Ecto neural progenitor cell (in vitro differentiated cells): ENCODE data around the gene PPP6R1.
A peak's percentile ranks its signal among the peaks of the same experiment; 100 is the strongest.

Source experiments
- DNase-seq: peaks from one replicate; pipeline ENCODE4 v3.0.0-alpha.2; 2018; ENCODE audit warnings: low spot score

Gene PPP6R1, protein sequence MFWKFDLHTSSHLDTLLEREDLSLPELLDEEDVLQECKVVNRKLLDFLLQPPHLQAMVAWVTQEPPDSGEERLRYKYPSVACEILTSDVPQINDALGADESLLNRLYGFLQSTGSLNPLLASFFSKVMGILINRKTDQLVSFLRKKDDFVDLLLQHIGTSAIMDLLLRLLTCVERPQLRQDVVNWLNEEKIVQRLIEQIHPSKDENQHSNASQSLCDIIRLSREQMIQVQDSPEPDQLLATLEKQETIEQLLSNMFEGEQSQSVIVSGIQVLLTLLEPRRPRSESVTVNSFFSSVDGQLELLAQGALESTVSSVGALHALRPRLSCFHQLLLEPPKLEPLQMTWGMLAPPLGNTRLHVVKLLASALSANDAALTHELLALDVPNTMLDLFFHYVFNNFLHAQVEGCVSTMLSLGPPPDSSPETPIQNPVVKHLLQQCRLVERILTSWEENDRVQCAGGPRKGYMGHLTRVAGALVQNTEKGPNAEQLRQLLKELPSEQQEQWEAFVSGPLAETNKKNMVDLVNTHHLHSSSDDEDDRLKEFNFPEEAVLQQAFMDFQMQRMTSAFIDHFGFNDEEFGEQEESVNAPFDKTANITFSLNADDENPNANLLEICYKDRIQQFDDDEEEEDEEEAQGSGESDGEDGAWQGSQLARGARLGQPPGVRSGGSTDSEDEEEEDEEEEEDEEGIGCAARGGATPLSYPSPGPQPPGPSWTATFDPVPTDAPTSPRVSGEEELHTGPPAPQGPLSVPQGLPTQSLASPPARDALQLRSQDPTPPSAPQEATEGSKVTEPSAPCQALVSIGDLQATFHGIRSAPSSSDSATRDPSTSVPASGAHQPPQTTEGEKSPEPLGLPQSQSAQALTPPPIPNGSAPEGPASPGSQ

DNA sequence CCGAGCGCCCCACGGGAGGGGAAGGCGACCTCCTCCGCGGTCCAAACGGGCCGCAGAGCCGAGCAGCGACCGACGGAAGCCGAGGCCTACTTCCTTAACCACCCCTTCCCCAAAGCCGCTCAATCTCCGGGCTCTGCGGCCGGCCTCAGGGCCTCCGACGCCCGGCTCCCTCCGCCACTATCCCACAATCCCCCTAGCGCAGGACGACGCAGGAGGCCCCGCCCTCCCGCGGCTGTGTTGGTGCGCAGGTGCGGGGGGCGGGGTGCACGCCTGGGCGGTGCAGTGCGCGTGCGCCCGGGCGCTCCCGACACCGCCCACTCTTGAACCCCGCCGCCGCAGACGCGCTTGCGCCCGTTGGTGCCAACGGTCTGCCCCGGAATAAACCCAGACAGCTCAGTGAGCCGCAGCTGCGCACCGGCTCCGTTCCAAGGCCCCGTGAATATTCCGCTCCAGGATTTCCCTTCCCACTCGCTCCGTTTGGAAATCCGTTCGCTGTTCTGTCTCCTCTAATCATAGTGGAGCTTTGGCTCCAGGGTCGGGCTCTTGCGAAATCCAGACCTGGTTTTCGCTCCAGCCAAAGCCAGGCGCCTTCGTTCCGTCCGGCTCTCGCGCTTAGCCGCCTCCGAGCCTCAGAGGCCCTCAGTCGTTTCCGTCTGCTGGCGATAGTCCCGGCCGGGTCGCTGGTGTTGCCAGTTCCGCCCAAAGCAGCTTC, at the start of gene PPP6R1:
PPP6R1 (minus strand) TSS at position 190 of the 712 bp plus-strand sequence. CDS start 11,914 bp downstream, outside the sequence.
- DNase-seq, result peak; percentile 96

DNA sequence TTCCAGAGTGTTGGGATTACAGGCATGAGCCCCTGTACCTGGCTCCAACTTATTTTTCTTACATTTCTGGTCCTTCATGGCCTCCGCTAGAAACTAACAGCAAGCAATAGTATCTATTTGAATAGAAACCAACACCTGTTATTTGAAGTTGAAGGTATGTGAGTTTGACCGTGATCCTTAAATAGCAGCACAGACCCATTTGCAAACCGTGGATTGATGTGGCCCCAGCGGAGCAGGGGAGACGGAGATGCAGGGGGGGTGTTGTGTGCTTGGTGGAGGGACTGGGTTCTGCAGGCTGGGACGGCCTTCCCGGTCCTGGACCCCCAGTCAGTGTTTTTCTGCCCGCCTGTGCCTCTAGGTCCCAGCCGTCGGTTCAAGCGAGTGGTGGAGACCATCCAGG, 49.5 kb upstream of the PPP6R1 start:
- DNase-seq, result no peak

DNA sequence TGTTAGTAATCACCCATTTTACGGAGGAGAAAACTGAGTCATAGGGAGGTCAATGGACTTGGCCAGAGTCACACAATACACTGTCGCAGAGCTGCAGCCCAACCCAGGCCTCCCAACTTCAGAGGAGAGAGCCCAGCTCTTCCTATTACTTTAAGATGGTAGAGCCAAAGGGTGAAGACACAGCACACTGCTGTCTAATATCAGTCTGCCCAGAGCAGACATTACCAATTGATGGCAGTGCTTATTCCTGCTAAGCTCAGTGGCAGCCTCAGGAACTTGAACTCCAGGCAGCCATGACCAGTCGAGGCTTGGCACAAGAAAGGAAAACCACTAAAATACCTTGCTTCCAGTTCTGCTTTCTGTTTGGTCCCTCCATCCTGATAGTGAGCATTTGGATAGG, 47.9 kb upstream of the PPP6R1 start:
- DNase-seq, result no peak

DNA sequence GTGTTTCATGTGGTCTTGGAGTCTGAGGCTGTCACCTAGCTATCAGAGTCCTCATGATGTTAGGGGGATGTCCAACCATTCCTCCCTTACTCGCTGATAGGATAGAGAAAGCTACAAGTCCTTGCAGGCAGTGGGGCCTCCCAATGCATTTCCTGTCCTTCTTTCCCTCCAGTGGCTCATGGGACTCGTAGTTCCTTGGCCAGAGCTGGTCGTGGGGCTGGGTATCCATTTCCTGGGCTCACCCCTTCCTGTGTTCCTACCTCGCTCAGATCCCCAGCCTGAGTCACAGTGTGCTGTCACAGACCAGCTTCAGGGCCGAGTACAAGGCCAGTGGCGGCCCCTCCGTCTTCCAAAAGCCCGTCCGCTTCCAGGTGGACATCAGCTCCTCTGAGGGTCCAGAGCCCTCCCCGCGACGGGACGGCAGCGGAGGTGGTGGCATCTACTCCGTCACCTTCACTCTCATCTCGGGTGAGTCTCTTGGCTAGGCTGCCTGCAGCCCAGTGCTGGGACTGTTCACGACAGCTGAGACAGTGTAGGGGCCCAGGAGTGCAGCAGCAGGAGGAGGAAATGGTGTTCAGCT, 47.3 kb upstream of the PPP6R1 start:
- no peak for DNase-seq

DNA sequence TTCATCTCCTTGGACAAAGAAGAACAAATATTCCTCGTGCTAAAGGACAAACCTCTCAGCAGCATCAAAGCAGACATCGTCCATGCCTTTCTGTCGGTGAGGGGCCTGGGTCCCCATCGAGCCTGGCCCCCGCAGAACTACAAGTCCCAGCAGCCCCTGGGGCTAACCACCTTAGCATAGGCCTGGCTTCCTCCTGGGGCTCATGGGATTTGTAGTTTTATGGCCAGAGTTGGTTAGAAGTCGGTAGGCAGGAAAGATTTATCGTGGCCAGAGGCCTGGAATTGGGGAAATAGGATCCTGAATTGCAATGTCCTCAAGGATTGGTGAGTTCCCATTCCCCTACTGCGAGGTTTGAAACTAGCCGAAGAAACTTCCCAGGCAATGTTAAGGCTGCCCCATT, 46.7 kb upstream of the PPP6R1 start:
- peak; percentile 65 for DNase-seq

DNA sequence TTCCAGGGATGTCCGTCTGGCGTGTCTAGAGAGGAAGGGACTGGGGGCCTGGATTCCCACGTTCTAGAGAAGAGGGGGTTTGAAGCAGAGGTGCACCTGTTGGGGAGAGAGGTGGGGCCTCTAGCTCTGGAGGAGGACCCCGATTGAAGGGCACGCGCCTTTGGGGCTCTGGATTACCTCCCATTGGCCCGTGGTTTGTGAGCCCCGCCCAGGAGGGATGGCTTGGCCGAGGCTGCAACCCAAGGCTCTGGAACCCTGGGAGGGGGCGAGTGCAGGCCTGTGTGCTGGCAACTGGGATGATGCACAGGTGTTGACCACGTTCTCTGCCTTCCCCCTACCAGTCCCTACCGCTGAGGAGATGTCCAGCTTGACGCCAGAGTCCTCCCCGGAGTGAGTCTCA, 46.2 kb upstream of the PPP6R1 start:
- no peak for DNase-seq

DNA sequence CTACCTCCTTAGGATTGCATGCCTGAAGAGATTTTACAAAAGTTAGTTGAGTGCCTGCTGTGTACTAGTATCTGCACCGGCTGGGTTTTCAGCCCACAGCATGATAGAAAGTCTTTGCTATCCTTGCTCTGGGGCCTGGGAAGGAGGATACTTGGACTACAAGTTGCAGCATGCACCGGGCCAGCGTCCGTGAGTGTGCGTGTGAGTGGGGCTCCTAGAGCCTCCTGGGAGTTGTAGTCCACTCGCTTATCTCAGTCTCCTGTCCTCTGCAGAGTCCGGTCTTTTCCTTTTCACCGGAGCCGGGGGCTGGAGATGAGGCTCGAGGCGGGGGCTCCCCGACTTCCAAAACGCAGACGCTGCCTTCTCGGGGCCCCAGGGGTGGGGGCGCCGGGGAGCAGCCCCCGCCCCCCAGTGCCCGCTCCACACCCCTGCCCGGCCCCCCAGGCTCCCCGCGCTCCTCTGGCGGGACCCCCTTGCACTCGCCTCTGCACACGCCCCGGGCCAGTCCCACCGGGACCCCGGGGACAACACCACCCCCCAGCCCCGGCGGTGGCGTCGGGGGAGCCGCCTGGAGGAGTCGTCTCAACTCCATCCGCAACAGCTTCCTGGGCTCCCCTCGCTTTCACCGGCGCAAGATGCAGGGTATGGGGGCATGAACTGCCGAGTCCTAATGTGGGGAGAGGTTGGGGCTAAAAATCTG, 45.6 kb upstream of the PPP6R1 start:
- DNase-seq, result peak; percentile 72

DNA sequence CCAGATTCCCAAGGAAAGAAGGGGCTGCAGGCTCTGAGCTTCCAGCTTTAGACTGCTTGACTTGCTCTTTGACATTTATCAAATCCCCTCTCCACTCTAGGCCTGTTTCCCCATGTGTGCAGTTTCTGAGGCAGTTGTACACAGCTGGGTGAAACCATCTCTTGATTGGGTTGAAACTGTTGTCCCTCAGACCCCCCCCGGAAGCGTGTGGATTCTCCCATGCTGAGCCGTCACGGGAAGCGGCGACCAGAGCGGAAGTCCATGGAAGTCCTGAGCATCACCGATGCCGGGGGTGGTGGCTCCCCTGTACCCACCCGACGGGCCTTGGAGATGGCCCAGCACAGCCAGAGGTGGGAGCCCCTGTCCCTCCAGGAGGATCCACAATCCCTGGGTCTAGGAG, 44.7 kb upstream of the PPP6R1 start:
- DNase-seq, result no peak

DNA sequence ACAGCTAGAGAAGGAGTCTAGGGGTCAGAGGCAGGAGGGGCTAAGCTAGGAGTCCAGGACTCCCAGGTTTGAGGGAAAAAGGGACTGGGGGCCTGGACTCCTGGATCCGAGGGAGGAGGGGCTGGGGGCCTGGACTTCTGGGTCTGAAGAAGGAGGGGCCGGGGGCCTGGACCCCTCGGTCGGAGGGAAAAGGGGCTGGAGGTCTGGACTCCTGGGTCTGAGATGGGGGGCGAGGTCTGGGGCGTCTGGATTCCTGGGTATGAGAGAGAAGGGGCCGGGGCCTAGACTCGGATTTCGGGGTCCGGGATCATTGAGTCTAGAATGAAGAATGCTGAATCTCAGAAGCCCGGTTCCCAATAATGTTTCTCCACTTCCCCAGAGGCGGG, 43.5 kb upstream of the PPP6R1 start:
- DNase-seq, result peak; percentile 46

DNA sequence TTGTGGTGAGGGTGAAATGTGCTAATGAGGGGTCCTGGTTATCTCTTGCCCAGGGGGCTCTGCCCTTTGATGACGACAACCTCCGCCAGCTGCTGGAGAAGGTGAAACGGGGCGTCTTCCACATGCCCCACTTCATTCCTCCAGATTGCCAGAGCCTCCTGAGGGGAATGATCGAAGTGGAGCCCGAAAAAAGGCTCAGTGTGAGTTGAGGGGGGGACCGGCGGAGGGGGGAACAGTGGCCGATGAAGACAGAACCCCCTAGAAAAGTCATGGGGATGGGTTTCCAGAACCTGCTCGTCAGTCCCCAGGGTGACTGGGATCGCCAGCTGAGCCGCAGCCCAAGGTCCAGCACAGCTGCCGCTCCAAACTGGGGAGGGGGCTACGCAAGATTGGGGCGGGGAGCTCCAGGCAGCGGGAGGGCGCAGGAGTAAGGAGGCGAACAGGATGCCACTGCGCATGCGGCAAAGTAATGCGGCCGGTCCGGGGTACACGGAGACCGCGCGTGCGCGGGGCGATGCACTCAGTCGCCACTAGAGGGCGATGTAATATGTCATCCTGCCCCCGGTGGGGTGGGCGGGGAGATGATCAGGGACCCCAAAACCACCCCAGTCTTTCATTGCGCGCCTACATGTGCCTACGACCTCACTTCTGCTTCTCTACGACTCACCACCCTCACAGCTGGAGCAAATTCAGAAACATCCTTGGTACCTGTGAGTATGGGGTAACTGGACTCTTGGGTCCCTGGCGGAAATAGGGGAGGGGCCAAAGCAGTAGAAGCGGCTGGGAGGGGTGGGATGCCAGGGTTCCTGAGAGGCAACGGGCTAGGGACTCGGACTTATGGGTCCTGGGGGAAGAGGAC, 42.9 kb upstream of the PPP6R1 start:
- peak; percentile 95 for DNase-seq

DNA sequence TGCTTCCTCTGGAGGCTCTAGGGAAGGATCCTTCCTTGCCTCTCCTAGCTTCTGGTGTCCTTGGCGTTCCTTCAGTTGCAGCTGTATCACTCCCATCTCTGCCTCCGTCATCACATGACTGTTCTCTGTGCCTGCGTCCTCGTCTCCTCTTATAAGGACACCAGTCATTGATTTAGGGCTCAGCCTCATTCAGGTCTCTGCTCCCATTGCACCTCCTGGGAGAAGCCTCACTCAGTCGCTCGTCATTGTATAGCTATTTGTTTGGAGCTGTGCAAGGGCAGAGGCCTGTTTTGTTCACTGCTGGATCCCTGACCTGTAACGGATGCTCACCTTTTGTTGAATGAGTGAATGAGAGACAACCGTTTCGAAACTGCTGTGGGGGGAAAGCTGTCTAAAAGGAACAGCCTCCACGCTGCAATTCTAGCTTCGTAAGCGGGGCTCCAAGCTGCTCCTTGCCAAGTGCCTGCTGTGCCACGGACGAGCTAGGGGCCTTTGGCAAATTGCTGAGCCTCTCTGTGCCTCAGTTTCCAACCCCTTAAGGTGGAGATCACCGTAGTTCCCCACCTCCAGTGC, 42.2 kb upstream of the PPP6R1 start:
- no peak for DNase-seq

DNA sequence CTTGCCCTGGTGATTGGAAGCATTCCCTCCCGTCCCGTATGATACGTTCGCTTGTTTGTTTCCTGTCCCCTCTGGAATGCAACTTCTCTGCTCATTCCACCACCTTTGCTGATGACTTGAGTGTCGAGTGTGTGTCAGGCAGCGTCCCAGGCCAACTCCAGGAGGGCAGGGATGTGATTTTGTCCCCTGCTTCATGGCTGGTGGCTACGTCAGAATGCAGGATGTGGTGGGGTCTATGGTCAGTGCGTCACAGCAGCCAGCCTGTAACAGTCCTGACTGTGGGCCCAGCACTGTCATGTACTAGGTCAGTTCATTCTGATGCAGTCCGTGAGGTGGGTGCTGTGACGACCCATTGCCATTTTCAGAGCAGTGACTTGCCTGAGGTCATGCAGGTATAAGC, 41.2 kb upstream of the PPP6R1 start:
- DNase-seq, result no peak

DNA sequence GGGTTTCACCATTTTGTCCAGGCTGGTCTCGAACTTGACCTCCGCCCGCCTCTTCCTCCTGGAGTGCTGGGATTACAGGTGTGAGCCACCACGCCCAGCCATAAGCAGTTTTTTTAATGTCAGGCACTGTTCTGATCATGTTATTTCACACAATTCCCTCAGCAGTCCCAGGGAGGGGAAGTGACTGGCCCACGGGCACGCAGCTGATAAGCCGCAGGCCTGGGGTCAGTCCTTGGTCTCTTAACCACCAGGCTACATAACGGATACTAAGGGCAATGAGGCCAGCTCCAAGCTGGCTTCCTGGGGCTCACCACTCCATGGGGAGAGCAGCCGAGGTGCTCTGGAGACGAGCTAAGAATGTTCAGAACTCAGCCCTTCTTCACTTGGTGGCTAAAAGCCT, 38.5 kb upstream of the PPP6R1 start:
- no peak for DNase-seq

DNA sequence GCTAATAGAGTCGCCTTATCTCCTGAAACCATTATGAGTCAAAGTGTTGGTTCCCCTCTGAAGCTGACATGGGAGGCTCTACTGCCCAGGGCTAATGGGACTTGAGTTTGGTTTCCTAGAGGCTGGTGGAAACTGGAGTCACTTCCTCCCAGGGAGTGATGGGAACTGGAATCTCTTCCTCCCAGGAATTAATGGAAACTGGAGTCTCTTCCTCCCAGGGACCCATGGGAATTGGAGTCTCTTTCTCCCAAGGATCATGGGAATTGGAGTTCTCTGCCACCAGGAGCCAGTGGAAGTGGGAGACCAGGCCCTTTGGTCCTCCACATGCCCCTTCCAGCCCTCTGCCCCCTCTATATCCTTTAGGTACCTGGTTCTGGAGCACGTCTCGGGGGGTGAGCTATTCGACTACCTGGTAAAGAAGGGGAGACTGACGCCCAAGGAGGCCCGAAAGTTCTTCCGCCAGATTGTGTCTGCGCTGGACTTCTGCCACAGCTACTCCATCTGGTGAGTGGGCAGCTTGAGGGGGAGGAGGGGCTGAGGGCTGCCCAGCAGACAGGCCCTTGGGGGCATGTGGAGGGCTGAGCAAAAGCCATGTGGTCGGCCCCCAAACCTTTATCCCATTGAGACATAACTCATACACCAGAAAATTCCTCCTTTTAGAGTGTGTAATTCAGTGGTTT, 30.4 kb upstream of the PPP6R1 start:
- DNase-seq, result no peak

DNA sequence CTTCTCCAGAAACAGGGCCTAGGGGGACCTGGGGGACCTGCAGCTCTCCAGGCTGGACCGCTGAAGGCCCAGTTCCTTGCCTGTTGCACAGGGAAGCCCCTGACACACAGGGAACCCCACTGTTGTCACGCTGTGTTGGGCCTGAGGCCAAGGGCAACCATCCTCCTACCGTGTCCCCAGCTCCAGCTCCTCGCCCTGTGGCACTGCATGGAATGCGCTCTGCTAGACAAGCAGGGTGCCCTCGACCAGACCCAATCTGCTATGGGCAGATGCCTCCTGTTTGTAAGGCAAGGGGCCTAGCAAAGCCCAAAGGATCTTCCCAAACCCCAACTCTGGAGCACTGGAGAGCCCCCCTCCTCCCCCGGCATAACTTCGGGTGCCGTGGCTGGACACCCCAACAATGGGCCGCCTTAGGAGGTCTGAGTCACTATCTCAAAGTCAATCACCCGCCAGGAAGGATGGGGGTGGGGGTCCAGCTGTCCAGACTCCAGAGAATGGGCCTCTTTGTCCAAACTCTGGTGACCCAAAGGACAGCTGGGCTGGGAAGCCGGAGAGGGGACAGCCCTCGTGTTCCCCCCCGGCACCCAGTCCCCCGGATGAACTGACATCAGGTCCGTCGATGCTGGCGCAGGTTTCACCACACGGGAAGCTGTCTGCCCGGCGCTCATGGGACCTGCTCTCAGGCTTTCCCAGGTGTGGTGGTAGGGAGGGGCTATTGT, 28.7 kb upstream of the PPP6R1 start:
- DNase-seq, result no peak

DNA sequence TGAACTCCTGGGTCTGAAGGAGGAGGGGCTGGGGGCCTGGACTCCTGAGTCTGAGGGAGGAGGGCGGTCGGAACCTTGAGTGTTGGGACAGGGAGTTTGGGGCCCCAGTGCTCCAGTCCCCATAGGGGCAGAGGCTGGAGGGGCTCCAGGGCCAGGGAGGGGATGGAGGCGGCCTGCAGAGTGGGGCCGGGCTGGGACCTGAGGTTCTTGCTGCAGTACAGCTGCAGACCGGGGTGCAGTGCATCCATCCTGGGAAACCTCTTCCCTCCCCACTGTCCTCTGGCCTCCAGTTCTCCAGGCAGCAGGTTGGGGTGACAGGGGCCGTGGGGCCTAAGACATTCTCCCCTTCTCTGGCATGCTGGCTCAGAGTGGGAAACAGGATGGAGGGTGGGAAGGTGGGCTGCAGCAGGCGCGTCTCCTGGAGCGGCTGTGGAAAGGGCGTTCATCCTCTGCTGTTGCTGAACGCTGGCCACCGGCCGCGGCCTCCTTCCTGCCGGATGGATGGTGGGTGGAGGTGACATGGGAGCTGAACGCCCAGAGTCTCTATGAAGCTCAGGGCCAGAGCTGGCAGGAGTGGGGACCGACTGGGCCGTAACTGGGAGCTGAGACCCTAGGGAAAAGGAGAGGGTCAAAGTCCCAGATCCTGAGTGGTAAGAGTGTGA, 26.5 kb upstream of the PPP6R1 start:
- no peak for DNase-seq

DNA sequence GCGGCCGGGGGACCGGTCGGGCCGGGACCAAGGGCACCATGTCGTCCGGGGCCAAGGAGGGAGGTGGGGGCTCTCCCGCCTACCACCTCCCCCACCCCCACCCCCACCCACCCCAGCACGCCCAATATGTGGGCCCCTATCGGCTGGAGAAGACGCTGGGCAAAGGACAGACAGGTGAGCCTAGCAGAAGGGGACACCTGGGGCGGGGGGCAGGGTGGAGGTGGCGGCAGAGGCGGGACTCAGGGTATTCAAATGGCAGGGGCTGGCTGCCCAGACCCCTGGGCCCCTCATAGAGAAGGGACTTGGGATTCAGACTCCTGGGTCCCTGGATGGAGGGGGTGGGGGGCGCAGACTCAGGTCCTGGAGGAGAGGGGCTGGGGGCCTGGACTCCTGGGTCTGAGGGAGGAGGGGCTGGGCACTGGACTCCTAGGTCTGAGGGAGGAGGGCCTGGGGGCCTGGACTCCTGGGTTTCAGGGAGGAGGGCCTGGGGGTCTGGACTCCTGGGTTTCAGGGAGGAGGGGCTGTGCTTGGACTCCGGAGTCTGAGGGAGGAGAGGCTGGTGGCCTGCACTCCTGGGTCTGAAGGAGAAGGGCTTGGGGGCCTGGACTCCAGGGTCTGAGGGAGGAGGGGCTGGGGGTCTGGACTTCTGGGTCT, 25.7 kb upstream of the PPP6R1 start:
- peak; percentile 61 for DNase-seq
